GM18499 (cell line): Measurements from ENCODE around the gene TRIM49D1.
"Not testable (repeated sequence)": the region's sequence is repeated elsewhere in the genome, so short reads cannot be mapped to it uniquely, and the experiment has no call there.

Source experiments
- ATAC-seq: cut with Tn5 transposase; IDR thresholded peaks from one replicate; pipeline ENCODE4 v1.9.1; 2021; ENCODE audit warnings: moderate number of reproducible peaks; ENCODE audit not compliant: insufficient read depth, unreplicated experiment

The TRIM49D1 gene

GRCh38 chr11:89922195-89922660 is at the start of gene TRIM49D1:
TSS of gene TRIM49D1 (minus strand) at chr11:89922245. CDS start at chr11:89917710, 4,535 bp downstream.
- no peak for ATAC-seq

GRCh38 chr11:89965737-89966136 is 43.7 kb upstream of the TRIM49D1 start, which contains the start of gene TRIM64:
TSS of gene TRIM64 (plus strand) at chr11:89966037. CDS start at chr11:89968504, 2,467 bp downstream.
- not testable (repeated sequence) for ATAC-seq

GRCh38 chr11:89960833-89961232 is 38.8 kb upstream of the TRIM49D1 start:
- not testable (repeated sequence) for ATAC-seq

GRCh38 chr11:89923764-89924163 is 1.7 kb upstream of the TRIM49D1 start, which contains the start of gene TRIM49D2:
TSS of gene TRIM49D2 (plus strand) at chr11:89924064. CDS start at chr11:89926762, 2,698 bp downstream.
- not testable (repeated sequence) for ATAC-seq

- ATAC-seq, result not testable (repeated sequence)
Measured at GRCh38 chr11:89900809-89901208, 21.2 kb downstream of the TRIM49D1 start.

GRCh38 chr11:89893245-89893644 is 28.8 kb downstream of the TRIM49D1 start:
- ATAC-seq, result not testable (repeated sequence)

- not testable (repeated sequence) for ATAC-seq
Measured at GRCh38 chr11:89877511-89877910, 44.5 kb downstream of the TRIM49D1 start.

- not testable (repeated sequence) for ATAC-seq
Measured at GRCh38 chr11:89872588-89872987, 49.5 kb downstream of the TRIM49D1 start.

- not testable (repeated sequence) for ATAC-seq
Measured at GRCh38 chr11:89865223-89865622, 56.8 kb downstream of the TRIM49D1 start.

GRCh38 chr11:89863906-89864704 is 57.9 kb downstream of the TRIM49D1 start:
- ATAC-seq, result not testable (repeated sequence)
